K562 (cell line): ENCODE data around the gene PDK1. TPM values are rescaled to one million over a fixed set of nuclear protein-coding genes. Genes with fewer than 3 reads are reported as not detected.

Experiments used
- ARID4B ChIP-seq: sonication (generic); formaldehyde crosslinking; IDR thresholded peaks from 2 replicates; pipeline ENCODE4 v1.8.0; 2022; ENCODE audit warnings: mild to moderate bottlenecking, missing genetic modification reagents
- CC2D1A ChIP-seq: fragments of 450-650 bp; IDR thresholded peaks from 2 replicates; pipeline ENCODE4 v1.6.1; 2017; ENCODE audit warnings: mild to moderate bottlenecking
- CHD2 ChIP-seq: IDR thresholded peaks from 2 replicates; pipeline ENCODE4 v1.6.1; 2011; ENCODE audit warnings: low read depth, low read length
- HDAC2 ChIP-seq: fragments of 450-650 bp; IDR thresholded peaks from 2 replicates; pipeline ENCODE4 v1.6.1; 2016; ENCODE audit warnings: mild to moderate bottlenecking
- KHSRP ChIP-seq: fragments of 450-650 bp; IDR thresholded peaks from 2 replicates; pipeline ENCODE4 v1.6.1; 2017
- NFIC ChIP-seq: fragments of 450-650 bp; IDR thresholded peaks from 2 replicates; pipeline ENCODE4 v1.6.1; 2017; ENCODE audit warnings: mild to moderate bottlenecking, inconsistent platforms
- RB1 ChIP-seq: fragments of 450-650 bp; IDR thresholded peaks from 2 replicates; pipeline ENCODE4 v1.6.1; 2017; ENCODE audit warnings: low read depth, mild to moderate bottlenecking
- SREBF2 ChIP-seq: sonication (generic); formaldehyde crosslinking; IDR thresholded peaks from 2 replicates; pipeline ENCODE4 v1.4.0; 2020; ENCODE audit warnings: mild to moderate bottlenecking, missing genetic modification reagents
- THAP12 ChIP-seq: fragments of 250-450 bp; sonication (Bioruptor Pico); IDR thresholded peaks from 2 replicates; pipeline ENCODE4 v1.9.0; 2021; ENCODE audit warnings: mild to moderate bottlenecking, inconsistent platforms
- WHSC1 ChIP-seq: IDR thresholded peaks from one replicate; pipeline ENCODE4 v1.6.1; 2012; ENCODE audit warnings: low read length, control low read depth, inconsistent platforms
- ZBTB2 ChIP-seq: fragments of 450-650 bp; IDR thresholded peaks from 2 replicates; pipeline ENCODE4 v1.6.1; 2016; ENCODE audit warnings: antibody characterized with exemption
- ZBTB33 ChIP-seq: sonication (generic); formaldehyde crosslinking; IDR thresholded peaks from 2 replicates; pipeline ENCODE4 v1.8.1; 2023; ENCODE audit warnings: mild to moderate bottlenecking, missing genetic modification reagents
- ZNF592 ChIP-seq: fragments of 450-650 bp; IDR thresholded peaks from 2 replicates; pipeline ENCODE4 v1.6.1; 2017; ENCODE audit warnings: antibody characterized with exemption, mild to moderate bottlenecking
- ZNF699 ChIP-seq: fragments of 250-450 bp; sonication (Bioruptor Pico); IDR thresholded peaks from 2 replicates; pipeline ENCODE4 v1.8.0; 2021; ENCODE audit warnings: mild to moderate bottlenecking, moderate library complexity; ENCODE audit not compliant: insufficient replicate concordance
- ZNF766 ChIP-seq: fragments of 200-800 bp; sonication (Bioruptor generic); conservative IDR thresholded peaks from 2 replicates; pipeline ENCODE4 v1.6.1; 2016; ENCODE audit warnings: missing genetic modification characterization, missing compliant biosample characterization
- polyA plus RNA-seq, 8 experiments: library from polyadenylated mRNA; depleted of rRNA in 4 of 8; stranded (reverse) in 5 of 8; unstranded in 3 of 8; fragments of >200 nt; fragmentation: Nextera tagmentation in 2 of 8; fragmentation: Illumina TruSeq in 1 of 8; extraction: Ambion mirVana in 2 of 8; extraction: Trizol in 1 of 8; gene quantifications; 2 replicates each; pipeline versions ENCODE4 v1.2.1 to v1.2.3, GENCODE V29; 2011 to 2014; ENCODE audit warnings: inconsistent platforms in 1 of 8, missing spikeins in 1 of 8
- total RNA-seq, 7 experiments: library from RNA; depleted of rRNA in 6 of 7; stranded (reverse); fragments of >200 nt in 6 of 7; fragmentation: Illumina TruSeq in 2 of 7; extraction: Trizol in 2 of 7; gene quantifications; 2 replicates each; pipeline versions ENCODE4 v1.2.1 to v1.2.3, GENCODE V29; 2011 to 2021; ENCODE audit warnings: low replicate concordance in 1 of 7

PDK1 gene
- total and polyA plus RNA-seq, 9 of the 15 experiments (the other 6 are each of a cell fraction or from before 2014, with no cell fraction given), result 3.5 to 176 (median 13.9) TPM

GRCh38 chr2:172600557-172601008 lies 44.7 kb downstream of the PDK1 start (continued):
- no peak for TF ChIP-seq CHD2
- no peak for TF ChIP-seq ARID4B (CRISPR knock-in tag)
- TF ChIP-seq ZNF766 (CRISPR knock-in tag), result peak; percentile 88
- peak; percentile 67 for TF ChIP-seq ZBTB2
- no peak for TF ChIP-seq WHSC1
- TF ChIP-seq ZBTB33 (CRISPR knock-in tag), result no peak
- no peak for TF ChIP-seq SREBF2 (CRISPR knock-in tag)
- TF ChIP-seq CC2D1A, result peak; percentile 94; the same call in 1 of the 2 replicates
- TF ChIP-seq THAP12 (CRISPR knock-in tag), result no peak
- TF ChIP-seq NFIC, result peak; percentile 94
- TF ChIP-seq ZNF592, result no peak
- no peak for TF ChIP-seq ZNF699 (CRISPR knock-in tag)
- TF ChIP-seq RB1, result no peak
- TF ChIP-seq HDAC2, result peak; percentile 83
- 0 out of 2 replicates have a peak, but pooled peaks have one; percentile 26 for TF ChIP-seq KHSRP
